Endothelial cell of umbilical vein (primary cell): Measurements from ENCODE around the gene GUF1.

Experiments used
- CTCF ChIP-seq, 2 donors: IDR thresholded peaks; 1 replicate in 1 of 2; 2 replicates in 1 of 2; pipeline ENCODE4 v1.5.1; 2011; ENCODE audit warnings: low read length in 2 of 2, mild to moderate bottlenecking in 2 of 2, moderate library complexity in 2 of 2, control low read depth in 1 of 2, inconsistent platforms in 1 of 2, low read depth in 1 of 2; ENCODE audit not compliant: insufficient read depth in 1 of 2; ENCODE audit errors: extremely low read depth in 1 of 2
- EZH2 ChIP-seq: IDR thresholded peaks from 2 replicates; pipeline ENCODE4 v1.6.1; 2012; ENCODE audit warnings: borderline replicate concordance, low read depth, mild to moderate bottlenecking, moderate library complexity, low read length, inconsistent platforms; ENCODE audit not compliant: severe bottlenecking

GRCh38 chr4:44629280-44629866, 48.8 kb upstream of the GUF1 start:
- TF ChIP-seq CTCF (IDR thresholded peaks at IDR 0.05; ENCODE audit: extremely low read depth in 1 of 2, insufficient read depth in 1 of 2, low read depth in 1 of 2, low read length in 2 of 2) (peak; percentile 49 to 59), EZH2 (no peak)
